ENCODE measurements around the gene PILRB. TPM values are rescaled to one million over a fixed set of nuclear protein-coding genes. Genes with fewer than 3 reads are reported as not detected.

Gene PILRB
- total RNA-seq, 1 donor from 2014 or later, result 21.1 TPM

- no peak for FAIRE-seq
- Histone ChIP-seq H3K4me2 (ENCODE audit: low read length) (no peak overlapping the region), H3K36me3 (ENCODE audit: insufficient read depth, low read length) (no peaks in the 10 kb centered on the region), H3K9me3 (ENCODE audit: insufficient read depth, low read depth, low read length) (no peaks in the 10 kb centered on the region), H4K20me1 (ENCODE audit: insufficient read depth, low read length) (no peaks in the 10 kb centered on the region), H2AFZ (ENCODE audit: low read depth, low read length) (no peak overlapping the region), H3K4me3 (ENCODE audit: insufficient read depth, low read depth, low read length) (no peak overlapping the region), H3K9ac (ENCODE audit: low read length) (no peak overlapping the region), H3K79me2 (ENCODE audit: insufficient read depth, low read length) (no peaks in the 10 kb centered on the region), H3K27ac (ENCODE audit: low read depth, low read length) (no peak overlapping the region), H3K27me3 (ENCODE audit: insufficient read depth, low read length) (peaks cover 27% of the 10 kb centered on the region), H3K4me1 (ENCODE audit: insufficient read depth, low read length) (no peaks in the 10 kb centered on the region)
- Mint-ChIP-seq H3K36me3 (ENCODE audit: low read depth, unreplicated experiment) (peaks cover 2% of the 10 kb centered on the region), H3K4me3 (ENCODE audit: unreplicated experiment) (no peak overlapping the region), H3K9me3 (ENCODE audit: unreplicated experiment) (peaks cover 3% of the 10 kb centered on the region), H3K4me1 (ENCODE audit: low read depth, unreplicated experiment) (no peaks in the 10 kb centered on the region), H3K27ac (ENCODE audit: unreplicated experiment) (no peak overlapping the region), H3K27me3 (ENCODE audit: low read depth, unreplicated experiment) (peaks cover 10% of the 10 kb centered on the region)
- DNase-seq (ENCODE audit: low read depth), result no peak
- TF ChIP-seq, protein P1, sequence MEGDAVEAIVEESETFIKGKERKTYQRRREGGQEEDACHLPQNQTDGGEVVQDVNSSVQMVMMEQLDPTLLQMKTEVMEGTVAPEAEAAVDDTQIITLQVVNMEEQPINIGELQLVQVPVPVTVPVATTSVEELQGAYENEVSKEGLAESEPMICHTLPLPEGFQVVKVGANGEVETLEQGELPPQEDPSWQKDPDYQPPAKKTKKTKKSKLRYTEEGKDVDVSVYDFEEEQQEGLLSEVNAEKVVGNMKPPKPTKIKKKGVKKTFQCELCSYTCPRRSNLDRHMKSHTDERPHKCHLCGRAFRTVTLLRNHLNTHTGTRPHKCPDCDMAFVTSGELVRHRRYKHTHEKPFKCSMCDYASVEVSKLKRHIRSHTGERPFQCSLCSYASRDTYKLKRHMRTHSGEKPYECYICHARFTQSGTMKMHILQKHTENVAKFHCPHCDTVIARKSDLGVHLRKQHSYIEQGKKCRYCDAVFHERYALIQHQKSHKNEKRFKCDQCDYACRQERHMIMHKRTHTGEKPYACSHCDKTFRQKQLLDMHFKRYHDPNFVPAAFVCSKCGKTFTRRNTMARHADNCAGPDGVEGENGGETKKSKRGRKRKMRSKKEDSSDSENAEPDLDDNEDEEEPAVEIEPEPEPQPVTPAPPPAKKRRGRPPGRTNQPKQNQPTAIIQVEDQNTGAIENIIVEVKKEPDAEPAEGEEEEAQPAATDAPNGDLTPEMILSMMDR (IDR thresholded peaks at IDR 0.05; ENCODE audit: insufficient read depth, low read depth, low read length), result no peak
- no peak for TF ChIP-seq EZH2 (IDR thresholded peaks at IDR 0.05; ENCODE audit: insufficient read depth, low read length)
Measured at GRCh38 chr7:100413346-100413745, 55.4 kb downstream of the PILRB start.

DNA sequence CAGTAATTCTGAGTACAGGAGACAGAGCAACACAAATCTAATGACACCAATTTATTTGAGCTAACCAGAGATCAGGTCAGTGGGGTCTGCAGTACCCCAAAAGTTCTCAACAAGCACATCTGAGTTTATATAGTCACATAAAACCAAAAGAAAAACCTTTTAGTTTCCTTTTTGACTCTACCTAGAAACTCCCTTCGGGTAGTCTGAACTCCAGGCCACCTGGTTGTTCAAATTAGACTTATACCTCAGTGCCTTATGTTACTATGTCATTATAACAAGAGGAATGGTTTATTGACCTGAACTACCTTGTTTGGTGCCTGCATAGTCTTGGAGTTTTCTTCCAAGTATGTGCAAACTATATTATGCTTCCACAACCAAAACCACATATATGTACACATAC is 56.0 kb downstream of the PILRB start:
- Histone ChIP-seq H3K36me3 (ENCODE audit: insufficient read depth, low read length) (no peaks in the 10 kb centered on the region), H3K27me3 (ENCODE audit: insufficient read depth, low read length) (peaks cover 22% of the 10 kb centered on the region), H2AFZ (ENCODE audit: low read depth, low read length) (no peak overlapping the region), H3K27ac (ENCODE audit: low read depth, low read length) (no peak overlapping the region), H3K79me2 (ENCODE audit: insufficient read depth, low read length) (no peaks in the 10 kb centered on the region), H3K4me3 (ENCODE audit: insufficient read depth, low read depth, low read length) (no peak overlapping the region), H3K4me1 (ENCODE audit: insufficient read depth, low read length) (no peaks in the 10 kb centered on the region), H3K9ac (ENCODE audit: low read length) (no peak overlapping the region), H3K4me2 (ENCODE audit: low read length) (no peak overlapping the region), H4K20me1 (ENCODE audit: insufficient read depth, low read length) (no peaks in the 10 kb centered on the region), H3K9me3 (ENCODE audit: insufficient read depth, low read depth, low read length) (no peaks in the 10 kb centered on the region)
- TF ChIP-seq, protein P1 (IDR thresholded peaks at IDR 0.05; ENCODE audit: insufficient read depth, low read depth, low read length), result no peak
- TF ChIP-seq EZH2 (IDR thresholded peaks at IDR 0.05; ENCODE audit: insufficient read depth, low read length), result no peak
- Mint-ChIP-seq H3K27me3 (ENCODE audit: low read depth, unreplicated experiment) (peaks cover 10% of the 10 kb centered on the region), H3K4me1 (ENCODE audit: low read depth, unreplicated experiment) (peaks cover under 1% of the 10 kb centered on the region), H3K36me3 (ENCODE audit: low read depth, unreplicated experiment) (peaks cover 2% of the 10 kb centered on the region), H3K9me3 (ENCODE audit: unreplicated experiment) (peaks cover 3% of the 10 kb centered on the region), H3K27ac (ENCODE audit: unreplicated experiment) (no peak overlapping the region), H3K4me3 (ENCODE audit: unreplicated experiment) (no peak overlapping the region)
- no peak for DNase-seq (ENCODE audit: low read depth)
- FAIRE-seq, result no peak

DNA sequence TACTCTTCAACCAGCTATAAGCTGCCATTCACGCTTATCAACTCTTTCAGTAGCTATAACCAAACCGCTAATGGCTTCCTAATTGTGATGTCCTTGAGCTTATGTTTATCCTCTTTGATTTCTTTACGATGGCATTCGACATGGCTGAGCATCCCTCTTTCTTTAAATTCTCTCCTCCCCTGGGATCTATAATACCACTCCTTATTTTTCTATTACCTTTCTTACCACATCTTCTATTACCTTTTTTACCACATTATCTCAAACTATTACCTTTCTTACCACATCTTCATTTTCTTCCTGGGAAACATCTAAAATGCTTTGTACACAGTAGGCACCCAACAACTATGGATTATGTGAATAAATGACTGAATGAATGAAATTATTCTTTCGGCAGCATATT is 57.5 kb downstream of the PILRB start:
- Mint-ChIP-seq H3K9me3 (ENCODE audit: unreplicated experiment) (peaks cover 3% of the 10 kb centered on the region), H3K4me3 (ENCODE audit: unreplicated experiment) (no peak overlapping the region), H3K27me3 (ENCODE audit: low read depth, unreplicated experiment) (peaks cover 10% of the 10 kb centered on the region), H3K4me1 (ENCODE audit: low read depth, unreplicated experiment) (peaks cover 9% of the 10 kb centered on the region), H3K36me3 (ENCODE audit: low read depth, unreplicated experiment) (peaks cover 2% of the 10 kb centered on the region), H3K27ac (ENCODE audit: unreplicated experiment) (no peak overlapping the region)
- no peaks in the 10 kb centered on the region for H4K20me1 ChIP-seq (ENCODE audit: insufficient read depth, low read length)
- TF ChIP-seq, protein P1 (IDR thresholded peaks at IDR 0.05; ENCODE audit: insufficient read depth, low read depth, low read length), result no peak
- H3K9ac ChIP-seq (ENCODE audit: low read length), result no peak overlapping the region
- H3K4me3 ChIP-seq (ENCODE audit: insufficient read depth, low read depth, low read length), result no peak overlapping the region
- no peak overlapping the region for H3K4me2 ChIP-seq (ENCODE audit: low read length)
- H3K4me1 ChIP-seq (ENCODE audit: insufficient read depth, low read length), result no peaks in the 10 kb centered on the region
- H3K27me3 ChIP-seq (ENCODE audit: insufficient read depth, low read length), result peaks cover 6% of the 10 kb centered on the region
- no peaks in the 10 kb centered on the region for H3K36me3 ChIP-seq (ENCODE audit: insufficient read depth, low read length)
- FAIRE-seq (no peak), DNase-seq (ENCODE audit: low read depth) (no peak)
- H2AFZ ChIP-seq (ENCODE audit: low read depth, low read length), result no peak overlapping the region
- H3K27ac ChIP-seq (ENCODE audit: low read depth, low read length), result no peak overlapping the region
- no peaks in the 10 kb centered on the region for H3K9me3 ChIP-seq (ENCODE audit: insufficient read depth, low read depth, low read length)
- no peaks in the 10 kb centered on the region for H3K79me2 ChIP-seq (ENCODE audit: insufficient read depth, low read length)

Other genes starting within 250 kb of the PILRB start
- 35.7 and 47.0 TPM in 2 replicates for gene TAF6, start 238.8 kb upstream of the PILRB start, total RNA-seq
- 16.4 and 18.5 TPM in 2 replicates for gene CNPY4, start 238.5 kb upstream of the PILRB start, total RNA-seq
- gene MBLAC1, start 231.2 kb upstream of the PILRB start, total RNA-seq, result 2.3 and 2.7 TPM in 2 replicates
- gene LAMTOR4, start 209.2 kb upstream of the PILRB start, total RNA-seq, result 59.9 and 62.7 TPM in 2 replicates
- 18.7 and 19.5 TPM in 2 replicates for gene TRAPPC14, start 199.4 kb upstream of the PILRB start, total RNA-seq
- gene GAL3ST4, start 189.5 kb upstream of the PILRB start, total RNA-seq, result 3.1 and 3.4 TPM in 2 replicates
- gene GPC2, start 180.7 kb upstream of the PILRB start, total RNA-seq, result 6.5 and 7.6 TPM in 2 replicates
- gene STAG3, start 180.2 kb upstream of the PILRB start, total RNA-seq, result 0.34 and 0.36 TPM in 2 replicates
- gene PVRIG, start 138.2 kb upstream of the PILRB start, total RNA-seq, result not detected in 2 replicates
- not detected in 2 replicates for gene SPDYE3, start 50.4 kb upstream of the PILRB start, total RNA-seq
- 2.3 and 3.0 TPM in 2 replicates for gene PILRA, start 15.4 kb downstream of the PILRB start, total RNA-seq
- 2.1 and 2.6 TPM in 2 replicates for gene ZCWPW1, start 70.6 kb downstream of the PILRB start, total RNA-seq
- gene MEPCE, start 71.7 kb downstream of the PILRB start, total RNA-seq, result 20.2 and 20.5 TPM in 2 replicates
- gene PPP1R35, start 78.4 kb downstream of the PILRB start, total RNA-seq, result 18.5 and 19.7 TPM in 2 replicates
- gene SPACDR, start 106.1 kb downstream of the PILRB start, total RNA-seq, result 2.5 and 2.6 TPM in 2 replicates
- gene TSC22D4, start 121.1 kb downstream of the PILRB start, total RNA-seq, result 52.9 and 53.4 TPM in 2 replicates
- gene NYAP1, start 125.8 kb downstream of the PILRB start, total RNA-seq, result 2.5 and 2.6 TPM in 2 replicates
- gene AGFG2, start 181.1 kb downstream of the PILRB start, total RNA-seq, result 6.2 and 7.1 TPM in 2 replicates
- 1.4 and 1.9 TPM in 2 replicates for gene SAP25, start 215.8 kb downstream of the PILRB start, total RNA-seq
- 52.7 and 62.5 TPM in 2 replicates for gene LRCH4, start 228.0 kb downstream of the PILRB start, total RNA-seq
- 0.17 and 0.52 TPM in 2 replicates for gene FBXO24, start 228.2 kb downstream of the PILRB start, total RNA-seq
- gene PCOLCE, start 244.2 kb downstream of the PILRB start, total RNA-seq, result 10.8 and 15.5 TPM in 2 replicates